Liver (tissue), 3 donors: Measurements from ENCODE around the gene FEZ2.

Experiments
- CTCF ChIP-seq: fragments of 150-350 bp; IDR thresholded peaks from 2 replicates; pipeline ENCODE4 v1.5.1; 2017; ENCODE audit warnings: improper control_type of control experiment, low read depth, low read length; ENCODE audit not compliant: missing input control
- EGR1 ChIP-seq, 2 donors: IDR thresholded peaks; 2 replicates each; pipeline ENCODE4 v1.6.1; 2016 to 2018; ENCODE audit warnings: antibody characterized with exemption in 2 of 2, low read depth in 2 of 2
- FOXA1 ChIP-seq: IDR thresholded peaks from 2 replicates; pipeline ENCODE4 v1.6.1; 2016; ENCODE audit warnings: antibody characterized with exemption
- GABPA ChIP-seq, 2 donors: IDR thresholded peaks in 1 of 2; conservative IDR thresholded peaks in 1 of 2; 2 replicates each; pipeline ENCODE4 v1.6.1; 2016; ENCODE audit warnings: antibody characterized with exemption in 2 of 2, mild to moderate bottlenecking in 1 of 2, moderate library complexity in 1 of 2
- HNF4A ChIP-seq, 2 donors: conservative IDR thresholded peaks; 2 replicates each; pipeline ENCODE4 v1.6.1; 2016; ENCODE audit warnings: antibody characterized with exemption in 2 of 2, mild to moderate bottlenecking in 2 of 2
- NR2F2 ChIP-seq: IDR thresholded peaks from 2 replicates; pipeline ENCODE4 v1.6.1; 2016; ENCODE audit warnings: antibody characterized with exemption
- RAD21 ChIP-seq, 2 donors: IDR thresholded peaks; 2 replicates each; pipeline ENCODE4 v1.6.1; 2016; ENCODE audit warnings: antibody characterized with exemption in 2 of 2, mild to moderate bottlenecking in 2 of 2
- RXRA ChIP-seq, 2 donors: IDR thresholded peaks; 2 replicates each; pipeline ENCODE4 v1.6.1; 2017 to 2018; ENCODE audit warnings: antibody characterized with exemption in 2 of 2, mild to moderate bottlenecking in 1 of 2
- SP1 ChIP-seq: IDR thresholded peaks from 2 replicates; pipeline ENCODE4 v1.6.1; 2018; ENCODE audit warnings: antibody characterized with exemption, mild to moderate bottlenecking
- TAF1 ChIP-seq: conservative IDR thresholded peaks from 2 replicates; pipeline ENCODE4 v1.6.1; 2016; ENCODE audit warnings: antibody characterized with exemption, mild to moderate bottlenecking
- ZBTB33 ChIP-seq: IDR thresholded peaks from 2 replicates; pipeline ENCODE4 v1.6.1; 2016; ENCODE audit warnings: antibody characterized with exemption
- TF ChIP-seq, protein P1 (sequence below): IDR thresholded peaks from 2 replicates; pipeline ENCODE4 v1.6.1; 2016; ENCODE audit warnings: antibody characterized with exemption, mild to moderate bottlenecking
- TF ChIP-seq, protein P2 (sequence below): IDR thresholded peaks from 2 replicates; pipeline ENCODE4 v1.6.1; 2016; ENCODE audit warnings: antibody characterized with exemption
- TF ChIP-seq, protein P3 (sequence below): IDR thresholded peaks from 2 replicates; pipeline ENCODE4 v1.6.1; 2016; ENCODE audit warnings: antibody characterized with exemption
- donor health status: healthy.
- donor health status: healthy.

GRCh38 chr2:36587101-36587500 is 10.9 kb downstream of the FEZ2 start:
- TF ChIP-seq, protein P1, sequence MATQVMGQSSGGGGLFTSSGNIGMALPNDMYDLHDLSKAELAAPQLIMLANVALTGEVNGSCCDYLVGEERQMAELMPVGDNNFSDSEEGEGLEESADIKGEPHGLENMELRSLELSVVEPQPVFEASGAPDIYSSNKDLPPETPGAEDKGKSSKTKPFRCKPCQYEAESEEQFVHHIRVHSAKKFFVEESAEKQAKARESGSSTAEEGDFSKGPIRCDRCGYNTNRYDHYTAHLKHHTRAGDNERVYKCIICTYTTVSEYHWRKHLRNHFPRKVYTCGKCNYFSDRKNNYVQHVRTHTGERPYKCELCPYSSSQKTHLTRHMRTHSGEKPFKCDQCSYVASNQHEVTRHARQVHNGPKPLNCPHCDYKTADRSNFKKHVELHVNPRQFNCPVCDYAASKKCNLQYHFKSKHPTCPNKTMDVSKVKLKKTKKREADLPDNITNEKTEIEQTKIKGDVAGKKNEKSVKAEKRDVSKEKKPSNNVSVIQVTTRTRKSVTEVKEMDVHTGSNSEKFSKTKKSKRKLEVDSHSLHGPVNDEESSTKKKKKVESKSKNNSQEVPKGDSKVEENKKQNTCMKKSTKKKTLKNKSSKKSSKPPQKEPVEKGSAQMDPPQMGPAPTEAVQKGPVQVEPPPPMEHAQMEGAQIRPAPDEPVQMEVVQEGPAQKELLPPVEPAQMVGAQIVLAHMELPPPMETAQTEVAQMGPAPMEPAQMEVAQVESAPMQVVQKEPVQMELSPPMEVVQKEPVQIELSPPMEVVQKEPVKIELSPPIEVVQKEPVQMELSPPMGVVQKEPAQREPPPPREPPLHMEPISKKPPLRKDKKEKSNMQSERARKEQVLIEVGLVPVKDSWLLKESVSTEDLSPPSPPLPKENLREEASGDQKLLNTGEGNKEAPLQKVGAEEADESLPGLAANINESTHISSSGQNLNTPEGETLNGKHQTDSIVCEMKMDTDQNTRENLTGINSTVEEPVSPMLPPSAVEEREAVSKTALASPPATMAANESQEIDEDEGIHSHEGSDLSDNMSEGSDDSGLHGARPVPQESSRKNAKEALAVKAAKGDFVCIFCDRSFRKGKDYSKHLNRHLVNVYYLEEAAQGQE: no peak
- TF ChIP-seq CTCF: no peak
- no peak for TF ChIP-seq RAD21 (IDR thresholded peaks at IDR 0.05)
- no peak for TF ChIP-seq ZBTB33
- no peak for TF ChIP-seq GABPA (IDR thresholded peaks at IDR 0.05 in 1 of 2, conservative IDR thresholded peaks at IDR 0.05 in 1 of 2)
- no peak for TF ChIP-seq TAF1
- no peak for TF ChIP-seq SP1
- TF ChIP-seq, protein P2, sequence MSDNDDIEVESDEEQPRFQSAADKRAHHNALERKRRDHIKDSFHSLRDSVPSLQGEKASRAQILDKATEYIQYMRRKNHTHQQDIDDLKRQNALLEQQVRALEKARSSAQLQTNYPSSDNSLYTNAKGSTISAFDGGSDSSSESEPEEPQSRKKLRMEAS: no peak
- no peak for TF ChIP-seq EGR1 (IDR thresholded peaks at IDR 0.05; ENCODE audit: low read depth in 2 of 2)
- TF ChIP-seq RXRA (IDR thresholded peaks at IDR 0.05): no peak
- no peak for TF ChIP-seq FOXA1
- TF ChIP-seq, protein P3, sequence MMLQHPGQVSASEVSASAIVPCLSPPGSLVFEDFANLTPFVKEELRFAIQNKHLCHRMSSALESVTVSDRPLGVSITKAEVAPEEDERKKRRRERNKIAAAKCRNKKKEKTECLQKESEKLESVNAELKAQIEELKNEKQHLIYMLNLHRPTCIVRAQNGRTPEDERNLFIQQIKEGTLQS: no peak
- no peak for TF ChIP-seq HNF4A (conservative IDR thresholded peaks at IDR 0.05)
- TF ChIP-seq NR2F2: no peak
